ENCODE data around the gene KLHL12.

KLHL12 gene

GRCh38 chr1:202880062-202880461 lies 47.0 kb downstream of the KLHL12 start:
- DNase-seq: no peak

GRCh38 chr1:202879128-202879527 lies 47.9 kb downstream of the KLHL12 start:
- no peak for DNase-seq

GRCh38 chr1:202873026-202873425 lies 54.0 kb downstream of the KLHL12 start:
- no peak for DNase-seq

GRCh38 chr1:202871367-202871766 lies 55.7 kb downstream of the KLHL12 start:
- DNase-seq: no peak

GRCh38 chr1:202862679-202863560 lies 64.1 kb downstream of the KLHL12 start:
- DNase-seq: no peak

GRCh38 chr1:202861420-202862132 lies 65.5 kb downstream of the KLHL12 start:
- peak; percentile 92 for DNase-seq

GRCh38 chr1:202860744-202861419 lies 66.2 kb downstream of the KLHL12 start:
- DNase-seq: no peak

GRCh38 chr1:202858789-202859414 lies 68.1 kb downstream of the KLHL12 start:
- no peak for DNase-seq

- DNase-seq: peak; percentile 51
Measured at GRCh38 chr1:202858331-202858730, 68.7 kb downstream of the KLHL12 start.

- DNase-seq: no peak
Measured at GRCh38 chr1:202857136-202857610, 69.9 kb downstream of the KLHL12 start.

GRCh38 chr1:202856014-202856413 lies 71.0 kb downstream of the KLHL12 start:
- no peak for DNase-seq

GRCh38 chr1:202854787-202855186 lies 72.2 kb downstream of the KLHL12 start:
- no peak for DNase-seq

- peak; percentile 73 for DNase-seq
Measured at GRCh38 chr1:202852163-202852904, 74.7 kb downstream of the KLHL12 start.

- no peak for DNase-seq
Measured at GRCh38 chr1:202850593-202851362, 76.3 kb downstream of the KLHL12 start.

GRCh38 chr1:202848191-202848542 lies 78.9 kb downstream of the KLHL12 start:
- DNase-seq: no peak

- no peak for DNase-seq
Measured at GRCh38 chr1:202844935-202845334, 82.1 kb downstream of the KLHL12 start.

- DNase-seq: no peak
Measured at GRCh38 chr1:202844259-202844658, 82.8 kb downstream of the KLHL12 start.

GRCh38 chr1:202843081-202843480 lies 84.0 kb downstream of the KLHL12 start:
- no peak for DNase-seq
